Gastroesophageal sphincter (tissue), 4 donors: Measurements from ENCODE around the gene KRIT1. TPM values are rescaled to one million over a fixed set of nuclear protein-coding genes. Genes with fewer than 3 reads are reported as not detected.
"Not testable (repeated sequence)": the region's sequence is repeated elsewhere in the genome, so short reads cannot be mapped to it uniquely, and the experiment has no call there.

Experiments
- ATAC-seq: fragments of 150-250 bp; one replicate; pipeline ENCODE4 v1.9.1; 2016; ENCODE audit warnings: mild to moderate bottlenecking, moderate library complexity
- H3K27ac ChIP-seq, 4 donors: fragments of 200-600 bp; sonication (generic) in 3 of 4; 1 replicate in 3 of 4; 2 replicates in 1 of 4; pipeline ENCODE4 v1.5.1; 2016 to 2019
- H3K27me3 ChIP-seq: fragments of 200-600 bp; sonication (generic); one replicate; pipeline ENCODE4 v1.5.1; 2019
- H3K36me3 ChIP-seq, 2 donors: fragments of 200-600 bp; sonication (generic); one replicate each; pipeline ENCODE4 v1.5.1; 2019; ENCODE audit warnings: control low read depth in 1 of 2
- H3K4me1 ChIP-seq, 3 donors: fragments of 200-600 bp; sonication (generic); 1 replicate in 2 of 3; 2 replicates in 1 of 3; pipeline ENCODE4 v1.5.1; 2016 to 2019; ENCODE audit warnings: control low read depth in 2 of 3
- H3K4me3 ChIP-seq, 2 donors: fragments of 200-600 bp; sonication (generic); one replicate each; pipeline ENCODE4 v1.5.1; 2019; ENCODE audit warnings: mild to moderate bottlenecking in 1 of 2, moderate library complexity in 1 of 2
- H3K9me3 ChIP-seq, 3 donors: fragments of 200-600 bp; sonication (generic); one replicate each; pipeline ENCODE4 v1.5.1; 2017 to 2019; ENCODE audit warnings: control low read depth in 2 of 3
- EP300 ChIP-seq: sonication (generic); formaldehyde crosslinking; IDR thresholded peaks from one replicate; pipeline ENCODE4 v1.6.1; 2017; ENCODE audit warnings: antibody characterized with exemption, mild to moderate bottlenecking
- POLR2A ChIP-seq, 2 donors: fragments of 450-650 bp; IDR thresholded peaks; one replicate each; pipeline ENCODE4 v1.6.1; 2017; ENCODE audit warnings: antibody characterized with exemption in 2 of 2, mild to moderate bottlenecking in 2 of 2, moderate library complexity in 1 of 2
- POLR2AphosphoS5 ChIP-seq: sonication (generic); formaldehyde crosslinking; IDR thresholded peaks from one replicate; pipeline ENCODE4 v1.6.1; 2017; ENCODE audit warnings: antibody characterized with exemption
- WGBS, 2 donors: methylation state at CpG; one replicate each; pipeline ENCODE4 v1.1.5; 2018; ENCODE audit warnings: low coverage in 1 of 2; 5-methylcytosine and 5-hydroxymethylcytosine counted together
- total RNA-seq, 4 donors: library from RNA; depleted of rRNA; stranded (reverse); fragments of >200 nt; gene quantifications; one replicate each; pipeline ENCODE4 v1.1.0, GENCODE V29; 2016
- TF ChIP-seq, protein P1 (sequence below), 4 experiments: fragments of 200-600 bp in 2 of 4; fragments of 450-650 bp in 2 of 4; sonication (generic) in 1 of 4; IDR thresholded peaks; one replicate each; pipeline ENCODE4 v1.5.1; 2017 to 2019; ENCODE audit warnings: antibody characterized with exemption in 4 of 4, mild to moderate bottlenecking in 2 of 4, moderate library complexity in 2 of 4

The KRIT1 gene
- total RNA-seq, 4 donors from 2014 or later: 37.1 to 74.2 (median 66.3) TPM

DNA sequence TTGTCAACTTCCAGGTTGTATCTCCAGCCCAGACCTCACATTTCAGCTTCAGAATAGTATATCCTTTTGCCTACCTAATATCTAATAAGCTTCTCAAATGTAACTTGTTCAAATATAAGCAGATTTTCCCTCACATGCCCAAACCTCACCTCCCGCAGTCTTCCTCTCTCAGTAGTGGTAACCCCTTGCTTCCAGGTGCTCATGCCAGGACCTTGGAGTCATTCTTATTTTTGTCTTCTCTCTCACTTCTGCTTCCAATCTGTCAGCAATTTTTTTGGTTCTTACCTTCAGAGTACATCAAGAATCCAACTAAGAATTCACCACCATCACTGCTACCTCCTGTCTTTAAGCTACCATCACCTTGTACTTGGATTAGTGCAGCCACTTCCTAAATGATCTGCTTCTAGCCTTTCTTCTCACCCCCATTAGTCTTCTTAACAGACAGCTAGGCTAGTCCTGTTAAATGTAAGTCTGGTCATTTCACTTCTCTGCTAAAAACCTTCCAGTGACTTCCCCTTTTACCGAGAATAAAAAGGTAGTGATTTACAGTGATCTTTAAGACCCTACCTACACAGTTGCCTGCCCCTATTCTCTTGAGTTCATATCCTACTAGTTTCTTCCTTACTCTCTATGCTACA, 14.0 kb upstream of the KRIT1 start:
- no peak for ATAC-seq
- Histone ChIP-seq H3K27me3 (no peaks in the 10 kb centered on the region), H3K9me3 (no peaks in the 10 kb centered on the region), H3K27ac (no peak overlapping the region), H3K4me1 (no peaks in the 10 kb centered on the region), H3K4me3 (no peak overlapping the region), H3K36me3 (no peaks in the 10 kb centered on the region)
- WGBS, 2 donors: 82 to 100% methylated on average over 1 to 2 of the region's 2 CpGs
- TF ChIP-seq EP300 (no peak), POLR2A (IDR thresholded peaks at IDR 0.05) (no peak)

DNA sequence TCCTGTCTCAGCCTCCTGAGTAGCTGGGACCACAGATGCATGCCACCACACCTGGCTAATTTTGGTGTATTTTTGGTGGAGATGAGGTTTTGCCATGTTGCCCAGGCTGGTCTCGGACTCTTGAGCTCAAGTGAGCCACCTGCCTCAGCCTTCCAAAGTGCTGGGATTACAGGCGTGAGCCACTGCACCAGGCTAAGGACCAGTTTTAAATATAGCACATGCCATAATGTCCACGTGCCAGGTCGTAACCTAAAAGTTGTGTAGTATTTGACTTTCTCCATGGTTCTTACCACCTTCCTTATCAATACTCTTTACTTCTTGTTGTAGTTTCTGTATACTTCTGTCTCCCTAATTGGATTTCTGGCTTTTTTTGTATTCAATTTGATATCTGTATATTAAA, 13.3 kb upstream of the KRIT1 start:
- Histone ChIP-seq H3K36me3 (no peaks in the 10 kb centered on the region), H3K4me3 (no peak overlapping the region)

DNA sequence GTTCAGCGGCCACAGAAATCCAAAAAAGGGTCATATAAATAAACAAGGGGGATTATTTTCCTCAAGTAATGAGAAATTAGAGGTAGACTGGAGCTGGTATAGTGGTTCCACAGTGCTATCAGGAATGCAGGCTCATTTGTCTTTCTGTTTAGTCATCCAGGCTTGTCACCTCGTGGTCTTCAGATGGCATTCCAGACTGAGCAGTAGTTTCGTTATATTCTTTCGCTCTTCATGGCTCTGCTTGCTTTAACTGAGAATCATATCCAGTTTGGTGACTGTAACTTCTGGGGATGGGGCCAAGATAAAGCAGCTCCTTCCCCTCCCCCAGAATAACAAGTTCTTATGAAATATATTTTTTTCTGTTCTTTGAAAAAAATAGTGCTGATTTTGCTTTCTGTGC, 9.6 kb upstream of the KRIT1 start:
- Histone ChIP-seq H3K9me3 (no peaks in the 10 kb centered on the region), H3K27ac (no peak overlapping the region), H3K36me3 (no peaks in the 10 kb centered on the region), H3K27me3 (no peaks in the 10 kb centered on the region), H3K4me3 (no peak overlapping the region), H3K4me1 (peaks cover 0 to 6% (median 0%) of the 10 kb centered on the region in 3 donors)
- TF ChIP-seq, protein P1, sequence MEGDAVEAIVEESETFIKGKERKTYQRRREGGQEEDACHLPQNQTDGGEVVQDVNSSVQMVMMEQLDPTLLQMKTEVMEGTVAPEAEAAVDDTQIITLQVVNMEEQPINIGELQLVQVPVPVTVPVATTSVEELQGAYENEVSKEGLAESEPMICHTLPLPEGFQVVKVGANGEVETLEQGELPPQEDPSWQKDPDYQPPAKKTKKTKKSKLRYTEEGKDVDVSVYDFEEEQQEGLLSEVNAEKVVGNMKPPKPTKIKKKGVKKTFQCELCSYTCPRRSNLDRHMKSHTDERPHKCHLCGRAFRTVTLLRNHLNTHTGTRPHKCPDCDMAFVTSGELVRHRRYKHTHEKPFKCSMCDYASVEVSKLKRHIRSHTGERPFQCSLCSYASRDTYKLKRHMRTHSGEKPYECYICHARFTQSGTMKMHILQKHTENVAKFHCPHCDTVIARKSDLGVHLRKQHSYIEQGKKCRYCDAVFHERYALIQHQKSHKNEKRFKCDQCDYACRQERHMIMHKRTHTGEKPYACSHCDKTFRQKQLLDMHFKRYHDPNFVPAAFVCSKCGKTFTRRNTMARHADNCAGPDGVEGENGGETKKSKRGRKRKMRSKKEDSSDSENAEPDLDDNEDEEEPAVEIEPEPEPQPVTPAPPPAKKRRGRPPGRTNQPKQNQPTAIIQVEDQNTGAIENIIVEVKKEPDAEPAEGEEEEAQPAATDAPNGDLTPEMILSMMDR (IDR thresholded peaks at IDR 0.05): no peak
- TF ChIP-seq POLR2A (IDR thresholded peaks at IDR 0.05): no peak
- no peak for TF ChIP-seq POLR2AphosphoS5
- no peak for TF ChIP-seq EP300
- ATAC-seq: no peak
- 70 to 79% methylated on average over 4 of the region's 4 CpGs for WGBS, 2 donors

More for the DNA sequence above, 13.3 kb upstream of the KRIT1 start:
- 86 to 100% methylated on average over 3 to 4 of the region's 4 CpGs for WGBS, 2 donors
- Histone ChIP-seq H3K4me1 (peaks cover 0 to under 1% (median 0%) of the 10 kb centered on the region in 3 donors), H3K27me3 (no peaks in the 10 kb centered on the region), H3K9me3 (no peaks in the 10 kb centered on the region), H3K27ac (no peak overlapping the region)
- no peak for ATAC-seq
- TF ChIP-seq POLR2A (IDR thresholded peaks at IDR 0.05): no peak
- no peak for TF ChIP-seq EP300
- no peak for TF ChIP-seq POLR2AphosphoS5
- TF ChIP-seq, protein P1 (IDR thresholded peaks at IDR 0.05): no peak

DNA sequence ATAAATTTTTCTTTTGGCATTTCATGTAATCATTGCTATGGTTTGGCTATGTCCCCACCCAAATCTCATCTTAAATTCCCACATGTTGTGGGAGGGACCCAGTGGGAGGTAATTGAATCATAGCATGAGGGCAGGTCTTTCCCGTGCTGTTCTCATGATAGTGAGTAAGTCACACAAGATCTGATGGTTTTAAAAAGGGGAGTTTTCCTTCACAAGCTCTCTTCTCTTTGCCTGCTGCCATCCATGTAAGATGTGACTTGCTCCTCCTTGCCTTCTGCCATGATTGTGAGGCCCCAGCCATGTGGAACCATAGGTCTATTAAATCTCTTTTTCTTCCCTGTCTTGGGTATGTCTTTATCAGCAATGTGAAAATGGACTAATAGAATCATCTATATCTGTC, 9.1 kb upstream of the KRIT1 start:
- not testable (repeated sequence) for ATAC-seq, H3K9me3 ChIP-seq, H3K4me1 ChIP-seq, H3K4me3 ChIP-seq, H3K27me3 ChIP-seq, H3K27ac ChIP-seq, H3K36me3 ChIP-seq
- WGBS, 2 donors: 88% methylated on average over 1 of the region's 1 CpG

DNA sequence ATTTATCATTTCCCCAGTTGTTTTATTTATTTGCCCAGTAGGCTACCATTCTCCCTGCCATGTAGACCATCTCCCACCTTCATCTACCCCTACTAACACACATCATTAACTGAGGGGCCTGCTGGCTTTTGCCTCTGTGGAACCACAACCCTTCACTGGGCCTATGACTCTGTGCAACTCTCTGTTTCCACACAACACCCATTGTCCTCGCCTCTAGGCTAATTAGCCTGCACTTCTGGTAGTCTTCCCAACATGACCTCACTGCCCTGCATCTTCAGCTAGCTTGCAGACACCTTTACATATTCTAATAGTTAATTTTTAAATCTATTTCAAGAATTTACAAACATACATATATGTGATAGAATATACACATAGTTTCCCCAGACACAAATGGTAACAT, 7.5 kb upstream of the KRIT1 start:
- Histone ChIP-seq H3K36me3 (no peaks in the 10 kb centered on the region), H3K27me3 (no peaks in the 10 kb centered on the region), H3K4me3 (no peak overlapping the region), H3K4me1 (peaks cover 0 to 10% (median 0%) of the 10 kb centered on the region in 3 donors), H3K27ac (no peak overlapping the region), H3K9me3 (no peaks in the 10 kb centered on the region)
- no peak for ATAC-seq
- TF ChIP-seq POLR2A (IDR thresholded peaks at IDR 0.05): no peak
- no peak for TF ChIP-seq EP300
- no peak for TF ChIP-seq POLR2AphosphoS5
- TF ChIP-seq, protein P1 (IDR thresholded peaks at IDR 0.05): no peak
- 100% methylated on average over 1 of the region's 1 CpG; no CpG with 5 or more reads in 1 of the 2 donors for WGBS, 2 donors

DNA sequence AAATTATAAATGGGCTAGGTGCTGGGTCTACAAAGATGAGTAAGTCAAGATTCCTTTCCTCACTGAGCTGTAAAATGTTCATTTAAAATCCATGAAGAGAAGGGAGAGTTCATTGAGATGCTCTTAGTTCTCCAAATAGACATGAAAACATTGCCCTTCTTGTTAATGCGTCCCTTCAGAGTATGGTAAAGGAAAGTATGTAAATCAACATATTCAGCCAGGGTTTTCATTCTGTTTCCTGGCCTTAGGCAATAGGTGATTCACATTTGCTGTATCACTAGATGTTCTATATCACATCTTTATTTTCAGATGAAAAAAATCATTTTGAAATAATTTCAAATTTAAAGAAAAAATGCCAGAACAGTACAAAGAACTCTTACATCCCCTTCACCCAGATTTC, 5.5 kb upstream of the KRIT1 start:
- H3K36me3 ChIP-seq: no peaks in the 10 kb centered on the region

More for the DNA sequence above, 5.5 kb upstream of the KRIT1 start:
- peaks cover 0 to 26% (median 10%) of the 10 kb centered on the region in 3 donors for H3K4me1 ChIP-seq
- no peaks in the 10 kb centered on the region for H3K27me3 ChIP-seq
- WGBS, 2 donors: 77 to 100% methylated on average over 1 of the region's 1 CpG
- TF ChIP-seq POLR2A (IDR thresholded peaks at IDR 0.05): no peak
- no peak for TF ChIP-seq POLR2AphosphoS5
- TF ChIP-seq, protein P1 (IDR thresholded peaks at IDR 0.05): no peak
- TF ChIP-seq EP300: no peak
- H3K27ac ChIP-seq: no peak overlapping the region
- no peak for ATAC-seq
- no peak overlapping the region for H3K4me3 ChIP-seq
- no peaks in the 10 kb centered on the region for H3K9me3 ChIP-seq
